WTC11 (cell line): ENCODE results near the gene CTNNA3. TPM values are rescaled to one million over a fixed set of nuclear protein-coding genes. Genes with fewer than 3 reads are reported as not detected.

Experiments
- ATAC-seq: fragments of 200-7000 bp; cut with Tn5 transposase; 2 replicates; pipeline ENCODE4 v1.10.0; 2021; ENCODE audit warnings: mild to moderate bottlenecking, moderate library complexity
- CTCF ChIA-PET: fragments of 300-600 bp; sonication (Branson Sonifier 250); formaldehyde crosslinking; loops from one replicate; lab custom pipeline; 2021; ENCODE audit warnings: antibody characterized with exemption; lab: Charles Lee
- POLR2A ChIA-PET: fragments of 350-600 bp; sonication (Branson Sonifier 250); formaldehyde crosslinking; loops from one replicate; lab custom pipeline; 2021; ENCODE audit warnings: antibody characterized with exemption; lab: Charles Lee
- DNase-seq: peaks from one replicate; pipeline ENCODE4 v3.0.0; 2021; ENCODE audit warnings: low spot score
- H3K27ac Mint-ChIP-seq: 2 replicates; pipeline ENCODE4 v1.8.0; 2021; ENCODE audit warnings: mixed read lengths
- H3K27me3 Mint-ChIP-seq: 2 replicates; pipeline ENCODE4 v1.8.0; 2021; ENCODE audit warnings: low read depth, mild to moderate bottlenecking, moderate library complexity, mixed read lengths
- H3K36me3 Mint-ChIP-seq: 2 replicates; pipeline ENCODE4 v1.8.0; 2021; ENCODE audit warnings: mixed read lengths
- H3K4me1 Mint-ChIP-seq: 2 replicates; pipeline ENCODE4 v1.8.0; 2022; ENCODE audit warnings: mixed read lengths
- H3K4me3 Mint-ChIP-seq: 2 replicates; pipeline ENCODE4 v1.8.0; 2021; ENCODE audit warnings: mild to moderate bottlenecking, moderate library complexity, mixed read lengths
- H3K9me3 Mint-ChIP-seq: 2 replicates; pipeline ENCODE4 v1.8.0; 2021; ENCODE audit warnings: mixed read lengths
- CREM ChIP-seq: sonication (generic); formaldehyde crosslinking; IDR thresholded peaks from 2 replicates; pipeline ENCODE4 v1.8.1; 2022; ENCODE audit warnings: mild to moderate bottlenecking, missing genetic modification reagents, moderate library complexity
- E2F1 ChIP-seq: sonication (generic); formaldehyde crosslinking; IDR thresholded peaks from 2 replicates; pipeline ENCODE4 v1.8.0; 2022; ENCODE audit warnings: mild to moderate bottlenecking, missing genetic modification reagents
- ELF4 ChIP-seq: sonication (generic); formaldehyde crosslinking; IDR thresholded peaks from 2 replicates; pipeline ENCODE4 v1.8.1; 2022; ENCODE audit warnings: low read depth, mild to moderate bottlenecking, moderate library complexity, missing genetic modification reagents
- EMX1 ChIP-seq: fragments of 250-450 bp; sonication (Bioruptor Pico); IDR thresholded peaks from 2 replicates; pipeline ENCODE4 v1.8.0; 2021; ENCODE audit warnings: mild to moderate bottlenecking
- MXD4 ChIP-seq: fragments of 250-450 bp; sonication (Bioruptor Pico); IDR thresholded peaks from 2 replicates; pipeline ENCODE4 v1.8.0; 2021; ENCODE audit warnings: mild to moderate bottlenecking, moderate library complexity, borderline replicate concordance
- NFATC4 ChIP-seq: fragments of 250-450 bp; sonication (Bioruptor Pico); IDR thresholded peaks from 2 replicates; pipeline ENCODE4 v1.9.0; 2021; ENCODE audit warnings: mild to moderate bottlenecking
- NR3C1 ChIP-seq: sonication (generic); formaldehyde crosslinking; conservative IDR thresholded peaks from 2 replicates; pipeline ENCODE4 v1.8.1; 2023; ENCODE audit warnings: low read depth, mild to moderate bottlenecking, missing genetic modification reagents
- OVOL2 ChIP-seq: fragments of 250-450 bp; sonication (Bioruptor Pico); IDR thresholded peaks from 2 replicates; pipeline ENCODE4 v1.9.0; 2021; ENCODE audit warnings: mild to moderate bottlenecking, borderline replicate concordance
- PRRX2 ChIP-seq: fragments of 250-450 bp; sonication (Bioruptor Pico); IDR thresholded peaks from 2 replicates; pipeline ENCODE4 v1.8.0; 2021; ENCODE audit warnings: mild to moderate bottlenecking
- RELA ChIP-seq: sonication (generic); formaldehyde crosslinking; IDR thresholded peaks from 2 replicates; pipeline ENCODE4 v1.8.1; 2022; ENCODE audit warnings: missing genetic modification reagents, mild to moderate bottlenecking, borderline replicate concordance
- SMAD3 ChIP-seq: sonication (generic); formaldehyde crosslinking; IDR thresholded peaks from 2 replicates; pipeline ENCODE4 v1.8.0; 2022; ENCODE audit warnings: missing genetic modification reagents, mild to moderate bottlenecking, borderline replicate concordance
- SMAD4 ChIP-seq: sonication (generic); formaldehyde crosslinking; IDR thresholded peaks from 2 replicates; pipeline ENCODE4 v1.8.0; 2022; ENCODE audit warnings: mild to moderate bottlenecking, missing genetic modification reagents
- TEAD4 ChIP-seq: sonication (generic); formaldehyde crosslinking; IDR thresholded peaks from 2 replicates; pipeline ENCODE4 v1.8.0; 2022; ENCODE audit warnings: mild to moderate bottlenecking, missing genetic modification reagents
- ZNF121 ChIP-seq: sonication (generic); formaldehyde crosslinking; IDR thresholded peaks from 2 replicates; pipeline ENCODE4 v1.8.0; 2023; ENCODE audit warnings: missing genetic modification reagents
- ZNF232 ChIP-seq: sonication (generic); formaldehyde crosslinking; IDR thresholded peaks from 2 replicates; pipeline ENCODE4 v1.8.0; 2022; ENCODE audit warnings: mild to moderate bottlenecking, missing genetic modification reagents
- ZNF532 ChIP-seq: fragments of 250-450 bp; sonication (Bioruptor Pico); IDR thresholded peaks from 2 replicates; pipeline ENCODE4 v1.9.0; 2021; ENCODE audit warnings: mild to moderate bottlenecking, borderline replicate concordance
- ZNF671 ChIP-seq: fragments of 250-450 bp; sonication (Bioruptor Pico); IDR thresholded peaks from 2 replicates; pipeline ENCODE4 v1.8.0; 2021; ENCODE audit warnings: mild to moderate bottlenecking
- total RNA-seq: library from RNA; stranded (reverse); gene quantifications from 3 replicates; pipeline ENCODE4 v1.2.3, GENCODE V29; 2021
- TF ChIP-seq, protein P1 (sequence below): fragments of 250-450 bp; sonication (Bioruptor Pico); IDR thresholded peaks from 2 replicates; pipeline ENCODE4 v1.8.0; 2021; ENCODE audit warnings: mild to moderate bottlenecking
- TF ChIP-seq, protein P2 (sequence below): fragments of 250-450 bp; sonication (Bioruptor Pico); IDR thresholded peaks from 2 replicates; pipeline ENCODE4 v1.9.0; 2021; ENCODE audit warnings: moderate library complexity, mild to moderate bottlenecking, inconsistent platforms, borderline replicate concordance
- TF ChIP-seq, protein P3 (sequence below): sonication (generic); formaldehyde crosslinking; IDR thresholded peaks from 2 replicates; pipeline ENCODE4 v1.8.1; 2023; ENCODE audit warnings: mild to moderate bottlenecking, missing genetic modification reagents, moderate library complexity

Gene CTNNA3
- total RNA-seq, 1 experiment from 2014 or later: 6.1 TPM

DNA sequence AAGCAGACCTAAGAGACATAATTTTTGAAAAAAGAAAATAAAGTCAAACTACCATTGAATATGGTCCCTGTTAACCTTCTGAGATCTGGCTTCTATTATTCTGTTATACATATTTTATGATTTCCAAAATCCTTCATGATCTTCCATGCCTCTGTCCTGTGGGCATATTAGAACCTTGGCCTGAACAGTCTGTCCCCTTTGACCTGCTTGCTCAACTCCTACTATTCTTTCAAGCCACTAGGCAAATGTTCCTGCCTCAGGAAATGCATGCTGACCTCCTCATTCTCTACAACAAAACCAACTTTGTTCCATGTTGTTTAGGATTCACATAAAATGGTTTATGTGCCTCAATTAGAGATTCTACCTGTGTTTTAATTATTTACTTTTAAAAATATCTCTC is 1315.0 kb downstream of the CTNNA3 start (continued):
- no peak for TF ChIP-seq ZNF532 (CRISPR knock-in tag)
- TF ChIP-seq SMAD4 (CRISPR knock-in tag): no peak
- TF ChIP-seq CREM: no peak
- TF ChIP-seq SMAD3 (CRISPR knock-in tag): no peak
- no peak for TF ChIP-seq EMX1 (CRISPR knock-in tag)

DNA sequence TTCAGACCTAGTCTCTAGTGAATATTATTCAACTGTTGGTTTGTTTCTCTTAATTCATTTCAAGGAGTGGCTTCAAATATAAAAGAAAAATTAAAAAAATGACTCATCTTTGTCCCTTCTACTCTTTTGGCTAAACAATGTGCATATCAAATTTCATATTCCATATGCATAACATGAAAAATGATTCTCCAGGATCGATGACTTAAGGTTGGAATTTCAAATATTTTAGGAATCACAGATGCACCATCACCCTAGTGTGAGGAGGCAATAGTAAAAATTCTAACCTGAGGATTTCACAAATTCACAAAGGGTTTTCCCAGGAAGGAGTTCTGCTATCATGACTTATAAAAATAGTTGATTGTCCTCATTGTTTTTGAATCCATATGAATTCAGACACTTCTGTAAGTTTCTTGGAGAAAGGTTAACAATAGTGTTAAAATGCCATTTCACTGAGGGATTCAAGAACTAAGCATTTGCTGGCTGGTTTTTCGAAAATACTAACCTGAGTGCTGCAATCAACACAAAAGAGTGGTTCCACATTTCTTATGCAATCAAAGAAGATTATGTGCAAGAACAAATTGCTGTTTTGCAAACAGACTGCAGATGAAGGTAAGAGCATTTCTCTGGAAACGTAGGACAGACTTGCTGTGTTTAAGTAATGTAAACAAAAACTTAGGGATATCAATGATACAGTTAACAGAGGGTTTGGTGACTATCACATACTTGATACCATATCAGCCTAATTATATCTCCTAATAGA is 1317.7 kb downstream of the CTNNA3 start:
- peak; percentile 62 for ATAC-seq
- Mint-ChIP-seq H3K27me3 (no peaks in the 10 kb centered on the region), H3K27ac (peak overlapping the region; percentile 82), H3K36me3 (0 out of 2 replicates have a peak, but pooled peaks cover 3% of the 10 kb centered on the region), H3K9me3 (peaks cover 12% of the 10 kb centered on the region), H3K4me1 (peaks cover 19% of the 10 kb centered on the region), H3K4me3 (no peak overlapping the region)
- DNase-seq: no peak
- ChIA-PET CTCF (no interaction called here), POLR2A (no interaction called here)
- TF ChIP-seq NFATC4 (CRISPR knock-in tag) (no peak), ZNF232 (CRISPR knock-in tag) (no peak), OVOL2 (CRISPR knock-in tag) (no peak), ZNF121 (CRISPR knock-in tag) (no peak), ZNF532 (CRISPR knock-in tag) (no peak)
- TF ChIP-seq, protein P1, sequence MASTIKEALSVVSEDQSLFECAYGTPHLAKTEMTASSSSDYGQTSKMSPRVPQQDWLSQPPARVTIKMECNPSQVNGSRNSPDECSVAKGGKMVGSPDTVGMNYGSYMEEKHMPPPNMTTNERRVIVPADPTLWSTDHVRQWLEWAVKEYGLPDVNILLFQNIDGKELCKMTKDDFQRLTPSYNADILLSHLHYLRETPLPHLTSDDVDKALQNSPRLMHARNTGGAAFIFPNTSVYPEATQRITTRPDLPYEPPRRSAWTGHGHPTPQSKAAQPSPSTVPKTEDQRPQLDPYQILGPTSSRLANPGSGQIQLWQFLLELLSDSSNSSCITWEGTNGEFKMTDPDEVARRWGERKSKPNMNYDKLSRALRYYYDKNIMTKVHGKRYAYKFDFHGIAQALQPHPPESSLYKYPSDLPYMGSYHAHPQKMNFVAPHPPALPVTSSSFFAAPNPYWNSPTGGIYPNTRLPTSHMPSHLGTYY: no peak
- TF ChIP-seq, protein P2, sequence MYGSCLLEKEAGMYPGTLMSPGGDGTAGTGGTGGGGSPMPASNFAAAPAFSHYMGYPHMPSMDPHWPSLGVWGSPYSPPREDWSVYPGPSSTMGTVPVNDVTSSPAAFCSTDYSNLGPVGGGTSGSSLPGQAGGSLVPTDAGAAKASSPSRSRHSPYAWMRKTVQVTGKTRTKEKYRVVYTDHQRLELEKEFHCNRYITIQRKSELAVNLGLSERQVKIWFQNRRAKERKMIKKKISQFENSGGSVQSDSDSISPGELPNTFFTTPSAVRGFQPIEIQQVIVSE (CRISPR knock-in tag): no peak

- ChIA-PET CTCF (no interaction called here), POLR2A (no interaction called here)
- no peak for DNase-seq
- Mint-ChIP-seq H3K27me3 (no peaks in the 10 kb centered on the region), H3K27ac (no peak overlapping the region), H3K36me3 (0 out of 2 replicates have a peak, but pooled peaks cover 2% of the 10 kb centered on the region), H3K4me3 (no peak overlapping the region), H3K4me1 (peaks cover 4% of the 10 kb centered on the region), H3K9me3 (peaks cover 5% of the 10 kb centered on the region; the same call in 1 of the 2 replicates)
- ATAC-seq: no peak
- no peak for TF ChIP-seq ZNF671
- TF ChIP-seq ELF4 (CRISPR knock-in tag): no peak
- no peak for TF ChIP-seq E2F1 (CRISPR knock-in tag)
- no peak for TF ChIP-seq PRRX2 (CRISPR knock-in tag)
- TF ChIP-seq RELA (CRISPR knock-in tag): no peak
- TF ChIP-seq MXD4 (CRISPR knock-in tag): no peak
- no peak for TF ChIP-seq TEAD4
- no peak for TF ChIP-seq NR3C1 (CRISPR knock-in tag)
- TF ChIP-seq, protein P3, sequence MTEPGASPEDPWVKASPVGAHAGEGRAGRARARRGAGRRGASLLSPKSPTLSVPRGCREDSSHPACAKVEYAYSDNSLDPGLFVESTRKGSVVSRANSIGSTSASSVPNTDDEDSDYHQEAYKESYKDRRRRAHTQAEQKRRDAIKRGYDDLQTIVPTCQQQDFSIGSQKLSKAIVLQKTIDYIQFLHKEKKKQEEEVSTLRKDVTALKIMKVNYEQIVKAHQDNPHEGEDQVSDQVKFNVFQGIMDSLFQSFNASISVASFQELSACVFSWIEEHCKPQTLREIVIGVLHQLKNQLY (CRISPR knock-in tag): no peak
Measured at GRCh38 chr10:66368146-66368545, 1327.8 kb downstream of the CTNNA3 start.
